ENCODE results near the gene CRTC3.
A peak's percentile ranks its signal among the peaks of the same experiment; 100 is the strongest.
"Not testable (repeated sequence)": the region's sequence is repeated elsewhere in the genome, so short reads cannot be mapped to it uniquely, and the experiment has no call there.

Gene CRTC3

GRCh38 chr15:90623854-90624253 lies 94.1 kb downstream of the CRTC3 start:
- DNase-seq (ENCODE audit: low read depth): no peak

- DNase-seq (ENCODE audit: low read depth): no peak
Measured at GRCh38 chr15:90624278-90624981, 94.7 kb downstream of the CRTC3 start.

- no peak for DNase-seq (ENCODE audit: low read depth)
Measured at GRCh38 chr15:90625037-90625436, 95.3 kb downstream of the CRTC3 start.

- DNase-seq (ENCODE audit: low read depth): no peak
Measured at GRCh38 chr15:90629217-90629616, 99.5 kb downstream of the CRTC3 start.

GRCh38 chr15:90633360-90633759 lies 103.6 kb downstream of the CRTC3 start:
- DNase-seq (ENCODE audit: low read depth): no peak

GRCh38 chr15:90636993-90637392 lies 107.3 kb downstream of the CRTC3 start:
- not testable (repeated sequence) for DNase-seq (ENCODE audit: low read depth)

- no peak for DNase-seq (ENCODE audit: low read depth)
Measured at GRCh38 chr15:90637693-90638092, 108.0 kb downstream of the CRTC3 start.

GRCh38 chr15:90638201-90638691 lies 108.5 kb downstream of the CRTC3 start:
- DNase-seq (ENCODE audit: low read depth): no peak

GRCh38 chr15:90638963-90639362 lies 109.2 kb downstream of the CRTC3 start:
- DNase-seq (ENCODE audit: low read depth): no peak

GRCh38 chr15:90640862-90641261 lies 111.1 kb downstream of the CRTC3 start:
- DNase-seq (ENCODE audit: low read depth): no peak

- DNase-seq (ENCODE audit: low read depth): no peak
Measured at GRCh38 chr15:90641581-90642463, 112.1 kb downstream of the CRTC3 start.

- DNase-seq (ENCODE audit: low read depth): no peak
Measured at GRCh38 chr15:90642464-90643300, 113.0 kb downstream of the CRTC3 start.

GRCh38 chr15:90643301-90643632 lies 113.5 kb downstream of the CRTC3 start:
- DNase-seq (ENCODE audit: low read depth): no peak

GRCh38 chr15:90644526-90644925 lies 114.8 kb downstream of the CRTC3 start:
- no peak for DNase-seq (ENCODE audit: low read depth)

- DNase-seq (ENCODE audit: low read depth): no peak
Measured at GRCh38 chr15:90644952-90645725, 115.4 kb downstream of the CRTC3 start.

- DNase-seq (ENCODE audit: low read depth): no peak
Measured at GRCh38 chr15:90645873-90646575, 116.3 kb downstream of the CRTC3 start.

GRCh38 chr15:90646662-90647305 lies 117.1 kb downstream of the CRTC3 start:
- no peak for DNase-seq (ENCODE audit: low read depth)

GRCh38 chr15:90647326-90647725 lies 117.6 kb downstream of the CRTC3 start:
- DNase-seq (ENCODE audit: low read depth): no peak

GRCh38 chr15:90648137-90649070 lies 118.7 kb downstream of the CRTC3 start:
- DNase-seq (ENCODE audit: low read depth): peak; percentile 50

Measured in stimulated activated CD8-positive, alpha-beta memory T cell treated with anti-CD3 and anti-CD28 coated beads, Interleukin-12 subunit alpha, Interleukin-12 subunit beta, amount 100 ng/mL, for 1 hour (primary cell).